Measurements from ENCODE around the gene JAG1.

JAG1 gene

DNA sequence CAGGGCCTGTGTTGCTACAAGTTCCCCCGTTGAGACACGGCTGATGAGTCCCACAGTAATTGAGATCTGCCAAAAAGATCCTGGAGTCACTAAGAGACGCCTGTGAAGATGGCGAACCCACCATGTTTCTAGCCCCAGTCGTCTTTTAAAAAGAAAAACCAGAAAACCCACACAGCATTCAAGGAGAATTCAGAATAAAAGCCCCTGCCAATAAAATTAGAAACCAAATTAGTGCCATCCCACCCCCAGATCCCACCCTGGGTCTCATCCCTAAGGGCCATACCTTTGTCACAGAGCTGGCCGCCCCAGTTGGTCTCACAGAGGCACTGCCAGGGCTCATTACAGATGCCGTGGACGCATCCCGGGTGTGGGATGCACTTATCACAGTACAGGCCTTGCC lies 21.6 kb downstream of the JAG1 start:
- no peak for DNase-seq

DNA sequence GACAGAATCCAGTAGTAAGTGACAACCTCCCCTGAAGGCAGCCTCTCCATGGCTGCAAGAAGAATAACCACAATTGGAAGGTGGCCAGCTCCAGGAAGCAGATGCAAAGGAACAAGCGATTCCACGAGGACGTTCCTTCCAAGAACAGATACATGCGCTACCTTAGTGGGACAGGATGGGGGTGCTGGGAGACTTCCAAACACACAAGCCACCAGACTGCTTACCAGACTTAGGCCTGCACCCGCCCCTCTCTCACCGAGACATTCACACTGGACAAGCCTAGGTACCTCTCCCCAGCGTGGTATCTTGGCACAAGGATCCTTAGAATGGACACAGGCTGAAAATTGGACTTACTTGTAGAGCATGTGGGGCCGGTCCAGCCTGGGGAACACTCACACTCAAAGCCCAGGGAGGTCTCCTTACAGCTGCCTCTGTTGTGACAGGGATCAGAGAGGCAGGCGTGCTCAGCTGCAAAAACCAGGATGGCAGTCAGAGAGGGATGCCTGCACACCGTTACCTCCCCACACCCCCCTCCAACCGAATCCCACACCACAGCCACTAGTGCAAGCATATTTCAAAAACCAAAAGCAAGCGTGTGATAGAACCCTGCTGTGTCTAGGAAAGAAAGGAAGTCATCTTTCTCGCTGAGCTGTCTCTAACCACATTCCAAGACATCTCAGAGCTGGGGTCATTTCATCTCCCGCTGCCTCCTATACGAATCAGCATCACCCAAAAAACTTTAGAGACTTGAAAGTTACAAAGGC lies 22.4 kb downstream of the JAG1 start:
- DNase-seq = no peak

DNA sequence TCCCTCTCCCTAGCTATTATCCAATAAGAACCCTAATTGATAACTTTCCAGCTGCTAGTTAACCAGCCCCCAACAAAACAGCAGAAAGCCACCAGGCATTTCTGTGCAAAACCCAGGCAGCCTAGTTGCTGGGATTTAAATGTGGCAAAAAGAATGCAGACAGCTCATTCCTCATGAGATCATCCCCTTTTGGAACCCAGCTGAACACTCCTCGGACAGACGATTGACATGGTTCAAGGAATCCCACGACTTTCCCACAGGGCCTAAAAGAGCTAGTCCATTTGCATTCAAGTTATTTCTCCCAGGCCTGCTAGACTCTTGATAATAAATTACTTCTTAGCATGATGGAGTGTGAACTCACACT lies 24.0 kb downstream of the JAG1 start:
- DNase-seq = no peak

DNA sequence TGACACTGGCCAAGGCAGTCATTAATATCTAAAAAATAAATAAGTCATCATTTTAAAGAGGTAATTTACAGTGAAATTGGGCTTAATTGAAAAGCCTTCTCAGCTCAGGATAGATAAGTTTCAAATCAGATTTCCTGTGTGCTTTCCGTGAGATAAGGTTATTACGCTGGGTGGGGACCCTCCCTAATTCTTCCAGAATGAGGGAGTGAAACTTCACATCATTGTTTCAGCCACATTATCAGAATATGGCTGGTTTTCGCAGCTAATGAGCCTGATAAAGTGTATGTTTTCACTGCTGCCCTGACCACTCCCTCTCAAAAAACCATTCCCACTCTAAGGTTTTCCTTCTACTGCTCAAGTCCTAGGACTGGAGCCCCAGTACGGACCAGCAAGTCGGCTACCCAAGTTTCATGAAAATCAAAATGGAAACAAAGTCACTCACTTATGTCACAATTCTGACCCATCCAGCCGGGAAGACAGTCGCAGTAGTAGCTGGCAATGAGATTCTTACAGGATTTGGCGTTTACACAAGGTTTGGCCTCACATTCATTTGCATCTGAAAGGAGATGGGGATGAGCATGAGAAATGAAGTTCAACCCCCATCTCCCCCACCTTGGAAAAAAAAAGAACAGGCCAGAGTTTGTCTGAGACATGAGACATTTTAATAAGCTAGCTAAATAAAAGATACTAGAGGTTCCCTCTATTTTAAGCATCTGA lies 24.6 kb downstream of the JAG1 start:
- DNase-seq = no peak

DNA sequence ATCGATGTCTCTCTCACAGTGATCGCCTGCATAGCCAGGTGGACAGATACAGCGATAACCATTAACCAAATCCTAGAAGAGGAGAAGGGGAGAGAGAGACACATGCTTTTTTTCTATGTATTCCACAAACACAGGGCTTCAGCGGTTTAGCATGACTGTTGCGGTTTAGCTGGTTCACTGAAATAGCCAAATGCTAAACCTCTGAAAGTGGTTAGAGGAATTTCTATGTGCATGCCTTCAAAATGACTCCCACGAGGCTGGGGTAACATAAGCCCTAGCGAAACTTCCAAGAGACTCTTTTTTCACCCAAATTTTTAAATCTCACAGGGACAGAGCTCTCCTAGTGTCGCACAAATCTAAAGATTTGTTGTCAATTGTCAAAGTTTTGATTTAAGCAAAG lies 25.1 kb downstream of the JAG1 start:
- DNase-seq = no peak

DNA sequence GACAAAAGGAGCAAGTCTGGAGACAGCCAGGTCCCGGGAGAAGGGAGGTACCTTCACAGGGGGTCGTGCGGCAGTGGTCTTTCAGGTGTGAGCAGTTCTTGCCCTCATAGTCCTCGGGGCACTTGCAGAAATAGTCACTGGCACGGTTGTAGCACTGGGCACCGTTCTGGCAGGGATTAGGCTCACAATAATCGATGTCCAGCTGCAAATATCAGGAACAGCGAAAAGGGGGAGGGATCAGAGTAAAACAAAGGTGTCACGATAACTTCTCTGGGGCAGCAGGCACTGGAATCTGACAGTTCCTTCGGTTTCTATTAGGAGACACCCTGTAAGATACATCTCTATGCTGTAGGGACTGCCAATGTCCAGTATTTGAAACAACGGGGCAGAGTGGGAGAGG lies 25.9 kb downstream of the JAG1 start:
- DNase-seq = no peak

DNA sequence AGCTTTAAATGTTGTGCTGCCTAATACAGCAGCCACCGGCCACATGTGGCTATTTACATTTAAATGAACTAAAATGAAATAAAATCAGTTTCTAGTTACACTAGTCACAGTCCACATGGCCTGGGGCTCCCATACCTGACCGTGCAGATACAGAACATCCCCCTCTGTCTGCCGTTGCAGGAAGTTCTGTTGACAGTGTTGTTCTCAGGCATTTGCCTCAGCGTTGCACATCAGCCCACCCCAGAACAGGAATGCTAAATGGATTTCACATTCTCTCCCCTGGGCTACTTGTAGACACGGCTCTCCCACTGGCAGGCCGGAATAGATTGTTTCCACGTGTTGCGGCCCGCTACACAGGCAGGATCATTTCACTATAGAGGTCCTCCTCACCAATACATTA lies 26.3 kb downstream of the JAG1 start:
- no peak for DNase-seq

DNA sequence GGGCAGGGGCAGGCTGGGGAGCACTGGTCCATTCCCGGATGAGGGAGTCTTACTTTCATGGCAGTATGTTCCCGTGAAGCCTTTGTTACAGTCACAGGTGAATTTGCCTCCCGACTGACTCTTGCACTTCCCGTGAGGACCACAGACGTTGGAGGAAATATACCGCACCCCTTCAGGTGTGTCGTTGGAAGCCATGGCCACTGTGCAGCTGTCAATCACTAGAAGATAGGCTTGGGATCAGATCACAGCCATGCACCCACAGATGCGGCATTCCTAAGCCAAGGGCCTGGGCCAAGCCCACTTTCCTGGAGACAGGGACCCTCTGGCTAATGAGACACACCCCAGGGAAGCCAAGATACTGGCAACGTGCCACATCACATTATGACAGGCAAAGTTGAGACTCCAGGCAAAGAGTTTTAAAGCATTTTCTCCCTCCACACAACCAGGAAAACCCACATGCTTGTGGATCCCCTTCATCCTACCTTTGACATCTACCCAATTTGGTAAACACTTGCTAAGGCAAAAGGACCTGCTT lies 26.8 kb downstream of the JAG1 start:
- DNase-seq = no peak

DNA sequence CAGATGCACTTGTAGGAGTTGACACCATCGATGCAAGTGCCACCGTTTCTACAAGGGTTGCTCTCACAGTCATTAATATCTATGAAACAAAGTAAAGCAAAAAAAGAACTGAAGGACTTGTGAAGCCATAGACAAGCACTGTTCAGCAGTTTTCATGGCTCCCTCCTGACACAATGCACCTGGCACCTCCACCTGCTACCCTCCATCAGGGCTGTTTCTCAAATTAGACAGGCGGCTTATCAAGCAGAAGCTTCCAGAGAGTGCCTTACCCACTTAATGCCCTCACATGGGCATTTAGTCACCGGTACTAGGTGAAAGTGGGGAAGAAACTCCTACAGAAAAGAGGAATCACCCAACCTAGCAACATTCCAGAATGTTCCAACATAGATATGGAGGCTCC lies 27.8 kb downstream of the JAG1 start:
- DNase-seq = no peak

DNA sequence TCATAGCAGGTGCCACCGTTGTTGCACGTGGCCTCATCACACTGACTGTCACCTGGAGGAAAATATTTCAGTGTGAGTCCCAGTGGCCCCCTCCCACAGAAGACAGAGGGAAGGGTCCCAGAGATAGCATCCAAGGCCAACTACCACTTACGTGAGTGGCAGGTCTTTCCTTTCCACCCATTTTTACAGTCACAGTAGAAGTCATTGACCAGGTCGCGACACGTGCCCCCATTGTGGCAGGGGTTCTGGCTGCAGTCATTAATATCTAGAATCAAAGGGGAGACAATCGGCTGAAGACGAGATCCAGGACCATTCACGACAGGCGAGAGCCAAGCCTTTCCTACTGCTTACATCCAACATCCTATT lies 28.6 kb downstream of the JAG1 start:
- DNase-seq = no peak

DNA sequence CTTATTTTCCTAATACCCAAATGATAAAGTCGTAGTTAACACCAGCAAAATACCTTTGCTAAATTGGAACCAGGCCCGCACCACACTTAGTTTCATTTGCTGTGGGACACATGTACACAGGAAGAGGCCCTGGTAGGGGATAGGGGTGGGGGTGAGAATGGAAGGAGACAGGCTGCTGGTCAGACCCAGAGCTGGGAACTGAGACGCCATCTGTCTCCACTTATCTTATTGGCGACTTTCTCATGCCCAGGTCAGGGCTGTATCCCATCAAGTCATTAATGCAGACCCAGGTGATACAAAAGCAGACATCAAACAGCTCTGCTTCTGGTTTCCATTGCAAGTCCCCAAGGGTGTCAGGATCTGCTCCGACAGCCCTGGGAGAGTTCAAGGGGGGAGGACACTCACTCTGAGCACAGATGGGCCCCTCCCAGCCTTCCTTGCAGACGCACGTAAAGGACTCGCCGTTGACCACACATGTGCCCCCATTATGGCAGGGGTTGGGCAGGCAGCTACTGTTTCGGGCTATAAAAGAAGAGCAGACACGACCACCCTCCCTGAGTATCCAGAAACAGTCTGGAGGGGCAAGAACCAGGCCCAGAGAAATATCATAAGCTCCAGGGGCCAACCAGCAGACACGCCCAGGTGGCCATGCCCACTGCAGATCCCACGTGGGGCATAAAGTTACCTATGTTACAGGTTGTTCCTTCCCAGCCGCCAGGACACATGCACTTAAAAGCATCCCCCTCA lies 29.2 kb downstream of the JAG1 start:
- no peak for DNase-seq

DNA sequence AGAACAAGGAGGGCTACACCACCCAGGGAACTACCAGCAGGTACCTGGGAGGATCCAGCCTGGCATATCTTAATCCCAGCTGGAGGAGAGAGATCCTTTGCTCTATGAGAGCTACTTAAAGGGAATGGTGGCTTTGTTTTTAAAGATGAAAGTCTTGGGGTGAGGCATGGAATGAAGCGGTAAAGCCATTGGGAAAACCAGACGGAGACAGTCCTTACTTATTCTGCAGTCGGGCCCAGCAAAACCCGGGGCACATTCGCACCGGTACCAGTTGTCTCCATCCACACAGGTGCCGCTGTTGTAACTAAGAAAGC lies 30.3 kb downstream of the JAG1 start:
- DNase-seq = no peak

DNA sequence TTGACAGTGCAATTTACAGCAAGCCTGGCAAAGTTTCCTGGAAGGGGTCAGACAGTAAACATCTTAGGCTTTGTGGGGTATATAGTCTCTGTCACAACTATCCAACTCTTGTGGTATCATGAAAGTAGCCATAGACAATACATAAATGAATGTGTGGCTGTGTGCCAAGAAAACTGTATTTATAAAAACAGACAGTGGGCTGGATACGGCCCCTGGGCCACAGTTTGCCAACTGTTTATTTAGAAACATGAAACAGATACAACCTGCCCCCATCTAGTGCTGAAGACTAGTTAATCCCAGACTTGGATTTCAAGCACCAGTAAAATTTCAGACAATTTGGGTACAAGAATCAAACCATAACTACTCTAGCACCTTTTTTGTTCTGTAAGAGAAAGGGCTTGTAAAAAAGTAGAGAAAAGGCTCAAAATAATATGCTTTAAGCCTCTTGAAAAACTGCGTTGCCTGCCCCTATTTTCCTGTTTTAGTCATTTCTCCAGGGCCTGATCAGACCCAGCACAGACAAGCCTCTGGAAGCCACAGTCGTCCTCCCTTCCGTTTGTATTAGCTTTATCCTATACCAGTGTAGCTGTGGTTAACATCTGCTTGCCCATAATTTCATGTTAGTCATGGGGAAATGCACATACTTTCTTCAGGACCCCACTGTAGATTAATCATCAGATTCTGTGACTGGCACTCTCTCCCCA lies 30.8 kb downstream of the JAG1 start:
- DNase-seq = peak; percentile 9

DNA sequence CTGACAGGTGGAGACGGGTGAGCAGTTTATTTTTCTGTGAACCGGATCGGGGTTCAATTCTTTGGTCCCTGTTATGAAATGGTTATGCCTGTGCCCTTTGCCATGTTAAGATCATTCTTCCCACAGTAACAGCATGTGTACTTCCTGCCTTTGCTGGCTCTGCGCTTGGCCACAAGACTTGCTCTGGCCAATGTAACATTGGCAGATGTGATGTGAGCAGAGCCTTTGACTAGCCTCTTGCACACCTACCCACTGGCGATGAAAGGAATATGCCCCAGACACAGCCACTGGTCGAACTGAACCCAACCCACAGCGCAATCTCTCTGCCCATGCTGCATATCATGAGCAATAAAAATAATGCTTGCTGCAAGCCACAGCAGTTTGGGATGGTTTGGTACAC lies 31.9 kb downstream of the JAG1 start:
- no peak for DNase-seq

DNA sequence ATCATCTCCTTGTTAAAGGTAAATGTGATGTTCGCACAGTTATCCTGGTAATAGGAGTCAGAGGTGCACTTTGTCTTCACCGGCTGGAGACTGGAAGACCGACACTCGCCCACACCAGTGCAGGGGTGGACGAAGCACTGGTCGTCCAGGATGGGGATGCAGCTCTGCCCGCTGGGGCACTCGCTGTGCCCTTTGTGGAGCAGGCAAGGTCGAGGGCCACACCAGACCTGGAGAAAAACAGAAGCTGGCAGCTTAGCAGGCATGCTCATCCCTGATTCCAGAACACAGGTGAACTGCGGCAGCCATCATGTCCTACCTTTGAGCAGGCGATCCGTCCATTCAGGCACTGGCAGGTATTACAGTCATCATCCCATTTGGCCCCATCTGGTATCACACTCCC lies 32.3 kb downstream of the JAG1 start:
- no peak for DNase-seq

DNA sequence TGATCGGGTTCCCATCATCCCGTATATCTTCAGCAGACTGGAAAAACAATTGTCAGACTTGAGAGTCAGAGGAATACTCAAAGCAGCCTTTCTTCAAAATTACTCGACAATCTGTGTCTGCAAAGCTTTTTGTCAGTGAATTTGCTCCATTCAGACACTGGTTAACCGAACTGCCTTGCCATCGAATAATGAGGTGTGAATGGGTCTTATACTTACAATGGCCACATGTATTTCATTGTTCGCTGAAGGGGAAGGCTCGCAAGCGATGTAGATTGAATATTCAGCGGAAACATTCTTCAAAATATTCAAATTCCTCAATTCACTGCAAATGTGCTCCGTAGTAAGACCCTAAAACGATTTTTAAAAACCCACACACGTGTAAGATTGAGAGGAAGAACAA lies 32.9 kb downstream of the JAG1 start:
- no peak for DNase-seq

DNA sequence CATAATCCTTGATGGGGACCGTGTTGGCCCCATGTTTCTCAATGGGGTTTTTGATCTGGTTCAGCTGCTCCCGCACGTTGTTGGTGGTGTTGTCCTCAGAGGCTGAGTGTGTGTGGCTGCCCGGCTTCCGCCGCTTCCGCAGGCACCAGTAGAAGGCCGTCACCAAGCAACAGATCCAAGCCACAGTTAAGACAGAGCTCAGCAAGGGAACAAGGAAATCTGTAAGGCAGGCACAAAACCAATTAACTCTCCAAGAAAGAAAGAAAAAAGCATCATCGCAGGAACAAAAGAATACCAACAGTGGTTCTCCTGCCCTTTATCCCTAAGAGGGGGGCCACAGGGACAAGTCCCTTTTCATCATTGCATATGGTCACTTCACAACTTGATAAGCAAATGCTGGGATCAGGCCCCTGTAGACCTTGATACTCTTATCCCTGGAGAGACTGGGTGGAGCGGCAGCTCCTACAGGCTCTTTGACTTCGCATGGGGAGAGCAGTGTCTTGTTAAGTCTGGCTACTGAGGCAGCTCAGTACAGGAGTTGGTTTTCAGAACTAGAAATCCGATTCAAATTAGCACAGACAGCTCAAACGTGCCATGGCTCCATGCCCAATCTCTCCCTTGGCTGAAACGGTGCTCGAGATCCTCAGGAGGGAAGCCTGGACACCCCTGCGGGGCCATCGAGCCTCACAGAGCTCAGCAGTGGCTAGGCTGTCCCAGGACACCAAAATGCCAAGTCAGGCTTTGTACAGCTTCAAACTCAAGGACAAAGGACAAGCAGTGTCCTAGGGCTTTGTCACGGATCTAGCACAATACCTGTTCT lies 33.9 kb downstream of the JAG1 start:
- DNase-seq = no peak

DNA sequence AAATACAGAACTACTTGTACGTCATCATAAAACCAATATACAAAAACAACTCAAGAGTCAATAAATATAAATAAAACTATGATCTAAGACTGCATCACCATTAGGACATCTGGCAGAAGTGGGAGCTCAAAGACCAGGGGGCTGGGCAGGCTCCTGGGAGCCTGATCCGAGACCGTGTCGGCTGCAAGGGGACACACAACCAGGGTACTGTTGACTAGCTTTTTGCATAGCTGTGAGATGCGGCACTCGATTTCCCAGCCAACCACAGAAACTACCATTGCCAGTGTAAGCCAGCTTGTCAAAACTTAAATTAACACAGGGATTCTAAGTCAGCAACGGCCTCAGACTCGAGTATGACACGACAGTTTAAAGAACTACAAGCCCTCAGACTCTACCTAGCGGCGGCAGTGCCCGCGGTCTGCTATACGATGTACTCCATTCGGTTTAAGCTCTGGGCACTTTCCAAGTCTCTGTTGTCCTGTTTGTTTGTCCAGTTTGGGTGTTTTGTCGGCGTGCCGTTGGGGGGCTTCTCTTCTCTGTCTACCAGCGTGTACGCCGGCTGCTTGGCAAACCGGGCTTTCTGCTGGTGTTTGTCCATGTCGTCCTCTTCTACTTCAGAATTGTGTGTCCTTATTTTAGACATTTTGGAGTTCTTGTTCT lies 34.6 kb downstream of the JAG1 start:
- no peak for DNase-seq

DNA sequence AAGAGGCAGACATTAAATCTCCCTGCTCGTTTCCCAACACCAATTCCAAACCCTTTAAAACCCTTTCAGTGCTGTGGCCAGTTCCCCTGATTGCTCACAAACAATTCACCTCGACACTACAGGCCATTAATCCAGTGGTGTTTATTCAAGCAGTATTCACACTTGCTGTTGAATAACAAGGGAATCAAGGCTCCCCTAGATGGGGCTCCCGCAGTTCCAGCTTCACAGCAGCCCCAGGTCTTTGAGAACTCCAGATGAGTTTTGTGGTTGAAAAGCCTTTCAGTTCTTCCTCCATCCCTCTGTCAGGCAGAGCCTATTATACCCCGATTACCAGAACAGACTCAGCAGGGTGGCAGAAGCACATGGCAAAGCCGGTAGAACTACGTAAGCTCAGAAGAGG lies 36.2 kb downstream of the JAG1 start:
- DNase-seq = no peak

DNA sequence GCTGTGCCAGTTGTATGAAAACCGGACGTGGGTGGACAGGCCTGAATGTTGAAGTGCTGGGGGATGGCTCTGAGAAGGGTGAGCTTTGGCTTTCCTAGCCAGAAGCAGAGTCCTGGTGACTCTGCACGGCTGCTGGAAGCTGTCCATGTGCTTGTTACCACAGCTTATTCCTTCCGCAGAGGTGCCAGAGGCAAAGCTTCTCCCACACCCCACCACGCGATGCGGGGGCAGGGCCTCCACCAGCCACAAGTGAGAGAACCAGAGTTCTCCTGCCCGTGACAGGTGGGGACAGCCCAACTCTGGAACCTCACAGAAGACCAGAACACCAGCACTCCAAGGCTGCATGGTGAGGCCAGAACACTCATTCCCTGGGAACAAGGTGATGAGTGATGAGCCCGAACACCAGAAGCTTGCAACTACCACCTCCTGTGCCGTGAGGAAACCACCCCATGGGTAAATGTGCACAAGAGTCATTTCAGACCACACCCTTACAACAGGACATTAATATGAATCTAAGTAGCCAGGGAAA lies 36.7 kb downstream of the JAG1 start:
- no peak for DNase-seq

DNA sequence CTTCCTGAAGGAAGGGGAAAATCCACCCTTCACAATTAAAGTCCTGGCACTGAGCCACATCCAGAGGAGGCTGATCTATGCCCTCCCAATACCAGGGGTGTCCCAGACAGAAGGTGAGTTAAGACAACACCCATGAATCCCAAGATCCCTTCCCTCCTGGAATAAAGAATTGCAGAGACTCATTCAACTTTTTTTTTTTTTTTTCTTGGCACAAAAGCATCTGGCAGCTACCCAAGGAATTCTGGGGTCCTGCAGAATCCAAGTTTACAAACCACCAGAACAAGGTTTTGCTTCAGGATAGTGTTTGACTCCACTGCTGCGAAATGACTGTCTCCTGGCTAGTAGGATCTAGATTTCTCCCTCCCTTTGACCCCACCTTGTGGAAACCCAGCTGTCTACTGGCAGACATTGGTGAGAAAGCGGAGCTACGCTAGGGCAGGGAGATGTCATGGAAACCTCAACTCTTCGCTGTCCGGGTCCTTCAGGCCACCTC lies 37.4 kb downstream of the JAG1 start:
- peak; percentile 23 for DNase-seq

Data from NCI-H446 treated with DMSO at 0.1 percent for 48 hours (cell line).